Nephron (organoid): ENCODE results near the gene AKIRIN2.
A peak's percentile ranks its signal among the peaks of the same experiment; 100 is the strongest.

Source experiments
- H3K27ac Mint-ChIP-seq, 3 experiments: 2 replicates each; pipeline ENCODE4 v1.8.0; 2020; ENCODE audit warnings: mixed read lengths in 3 of 3, mild to moderate bottlenecking in 2 of 3, moderate library complexity in 1 of 3
- H3K27me3 Mint-ChIP-seq: 2 replicates; pipeline ENCODE4 v1.8.0; 2021; ENCODE audit warnings: low read depth, mild to moderate bottlenecking, moderate library complexity, mixed read lengths
- H3K36me3 Mint-ChIP-seq: 2 replicates; pipeline ENCODE4 v1.8.0; 2020; ENCODE audit warnings: low read depth, mixed read lengths
- H3K4me1 Mint-ChIP-seq: 2 replicates; pipeline ENCODE4 v1.8.0; 2020; ENCODE audit warnings: mixed read lengths
- H3K4me3 Mint-ChIP-seq, 3 experiments: 2 replicates each; pipeline ENCODE4 v1.8.0; 2020; ENCODE audit warnings: mild to moderate bottlenecking in 3 of 3, mixed read lengths in 3 of 3, moderate library complexity in 2 of 3
- H3K9me3 Mint-ChIP-seq: 2 replicates; pipeline ENCODE4 v1.8.0; 2020; ENCODE audit warnings: mixed read lengths
- TF ChIP-seq, protein P1 (sequence below), 3 experiments: fragments of 200-600 bp; sonication (generic); IDR thresholded peaks; one replicate each; pipeline ENCODE4 v1.5.0; 2021; ENCODE audit warnings: antibody characterized with exemption in 3 of 3; ENCODE audit not compliant: unreplicated experiment in 3 of 3

The AKIRIN2 gene

DNA sequence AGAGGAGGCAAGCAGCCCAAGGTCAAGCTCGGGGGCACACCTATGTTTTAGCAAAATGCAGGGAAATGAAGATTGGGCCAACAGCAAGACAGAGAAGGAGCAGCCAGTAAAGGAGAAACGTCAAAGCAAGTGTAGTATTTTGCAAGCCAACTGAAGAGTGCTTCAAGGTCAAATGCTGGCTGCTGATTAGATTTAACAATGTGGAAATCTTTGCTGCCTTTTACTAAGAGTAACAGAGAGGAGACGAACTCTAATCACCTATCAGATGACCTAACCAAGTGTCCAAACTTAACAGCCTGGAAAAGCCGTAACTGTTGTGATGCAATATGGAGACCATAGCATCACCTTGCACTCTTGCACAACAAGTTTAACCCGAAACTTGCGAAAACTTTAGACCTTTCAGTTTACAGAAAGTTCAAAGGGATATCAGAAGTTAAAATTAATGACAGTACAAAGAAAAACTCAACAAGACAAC is 30.4 kb downstream of the AKIRIN2 start:
- Mint-ChIP-seq H3K4me3 (no peak overlapping the region), H3K27ac (peak overlapping the region in 2 of 3 experiments; percentile 39 to 75), H3K9me3 (no peaks in the 10 kb centered on the region), H3K27me3 (no peaks in the 10 kb centered on the region), H3K36me3 (peaks cover 67% of the 10 kb centered on the region), H3K4me1 (peaks cover 7% of the 10 kb centered on the region)
- TF ChIP-seq, protein P1, sequence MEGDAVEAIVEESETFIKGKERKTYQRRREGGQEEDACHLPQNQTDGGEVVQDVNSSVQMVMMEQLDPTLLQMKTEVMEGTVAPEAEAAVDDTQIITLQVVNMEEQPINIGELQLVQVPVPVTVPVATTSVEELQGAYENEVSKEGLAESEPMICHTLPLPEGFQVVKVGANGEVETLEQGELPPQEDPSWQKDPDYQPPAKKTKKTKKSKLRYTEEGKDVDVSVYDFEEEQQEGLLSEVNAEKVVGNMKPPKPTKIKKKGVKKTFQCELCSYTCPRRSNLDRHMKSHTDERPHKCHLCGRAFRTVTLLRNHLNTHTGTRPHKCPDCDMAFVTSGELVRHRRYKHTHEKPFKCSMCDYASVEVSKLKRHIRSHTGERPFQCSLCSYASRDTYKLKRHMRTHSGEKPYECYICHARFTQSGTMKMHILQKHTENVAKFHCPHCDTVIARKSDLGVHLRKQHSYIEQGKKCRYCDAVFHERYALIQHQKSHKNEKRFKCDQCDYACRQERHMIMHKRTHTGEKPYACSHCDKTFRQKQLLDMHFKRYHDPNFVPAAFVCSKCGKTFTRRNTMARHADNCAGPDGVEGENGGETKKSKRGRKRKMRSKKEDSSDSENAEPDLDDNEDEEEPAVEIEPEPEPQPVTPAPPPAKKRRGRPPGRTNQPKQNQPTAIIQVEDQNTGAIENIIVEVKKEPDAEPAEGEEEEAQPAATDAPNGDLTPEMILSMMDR (IDR thresholded peaks at IDR 0.05; ENCODE audit: unreplicated experiment in 3 of 3): no peak

DNA sequence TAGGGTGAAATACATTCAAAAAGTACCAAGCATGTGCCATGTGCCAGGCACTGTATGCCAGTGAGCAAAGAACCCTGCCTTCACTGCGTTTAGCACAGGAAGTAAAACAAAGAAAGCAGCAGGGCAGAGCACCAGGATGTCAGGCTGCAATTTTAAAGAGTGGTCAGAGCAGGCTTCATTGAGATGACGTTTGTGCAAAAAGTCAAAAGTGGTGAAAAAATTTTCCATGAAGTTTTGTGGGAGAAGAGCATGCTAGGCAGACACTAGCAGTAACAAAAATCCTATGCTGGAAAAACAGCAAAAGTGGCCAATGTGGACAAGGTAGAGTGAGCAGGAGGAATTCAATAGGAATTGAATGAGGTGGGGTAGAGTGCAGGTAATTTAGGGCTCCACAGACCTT is 31.3 kb downstream of the AKIRIN2 start:
- Mint-ChIP-seq H3K36me3 (peaks cover 60% of the 10 kb centered on the region), H3K4me3 (no peak overlapping the region), H3K9me3 (no peaks in the 10 kb centered on the region), H3K27me3 (no peaks in the 10 kb centered on the region), H3K27ac (peak overlapping the region; percentile 39 to 75 (median 73)), H3K4me1 (peaks cover 7% of the 10 kb centered on the region)
- TF ChIP-seq, protein P1 (IDR thresholded peaks at IDR 0.05; ENCODE audit: unreplicated experiment in 3 of 3): no peak

DNA sequence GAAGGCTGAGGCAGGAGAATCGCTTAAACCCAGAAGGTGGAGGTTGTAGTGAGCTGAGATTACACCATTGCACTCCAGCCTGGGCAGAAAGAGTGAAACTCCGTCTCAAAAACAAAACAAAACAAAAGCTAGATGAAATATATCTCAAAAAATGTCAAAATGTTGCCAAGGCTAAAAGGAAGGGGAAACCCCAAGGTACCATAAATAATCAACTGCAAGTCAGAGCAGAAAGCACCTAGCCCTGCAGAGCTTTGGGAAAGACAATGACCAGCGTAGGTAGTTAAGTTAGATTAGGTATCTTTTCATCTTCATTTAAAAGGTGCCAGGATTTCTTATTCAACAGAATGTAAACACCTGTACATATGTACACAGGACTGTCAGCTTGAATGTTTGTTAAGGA is 33.0 kb downstream of the AKIRIN2 start:
- H3K36me3 Mint-ChIP-seq: peaks cover 48% of the 10 kb centered on the region
- TF ChIP-seq, protein P1 (IDR thresholded peaks at IDR 0.05; ENCODE audit: unreplicated experiment in 3 of 3): no peak
- H3K27me3 Mint-ChIP-seq: no peaks in the 10 kb centered on the region
- H3K4me3 Mint-ChIP-seq: no peak overlapping the region
- H3K9me3 Mint-ChIP-seq: no peaks in the 10 kb centered on the region
- H3K27ac Mint-ChIP-seq: peak overlapping the region in 1 of 3 experiments; percentile 28
- H3K4me1 Mint-ChIP-seq: peaks cover 13% of the 10 kb centered on the region

DNA sequence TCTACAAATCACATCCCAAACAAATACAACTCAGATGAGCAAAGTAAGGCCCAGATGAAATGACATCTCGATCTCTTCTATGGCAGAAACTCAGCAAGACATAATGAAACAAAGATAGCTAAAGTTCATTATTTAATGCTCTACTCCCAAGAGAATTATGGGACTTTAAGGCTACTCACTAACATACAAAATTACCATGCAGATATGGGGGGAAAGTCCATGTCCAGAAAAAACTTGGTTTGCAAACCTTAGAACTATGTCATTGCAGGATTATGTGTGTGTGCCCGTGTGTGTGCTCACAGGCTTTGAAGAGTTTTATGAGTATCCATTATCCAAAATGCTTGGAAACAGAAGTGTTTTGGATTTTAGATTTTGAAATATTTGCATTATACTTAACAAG is 34.0 kb downstream of the AKIRIN2 start:
- H3K36me3 Mint-ChIP-seq: peaks cover 53% of the 10 kb centered on the region
- no peaks in the 10 kb centered on the region for H3K9me3 Mint-ChIP-seq
- TF ChIP-seq, protein P1 (IDR thresholded peaks at IDR 0.05; ENCODE audit: unreplicated experiment in 3 of 3): no peak
- peaks cover 22% of the 10 kb centered on the region for H3K4me1 Mint-ChIP-seq
- H3K27ac Mint-ChIP-seq: peak overlapping the region; percentile 43 to 61 (median 57)
- no peaks in the 10 kb centered on the region for H3K27me3 Mint-ChIP-seq
- no peak overlapping the region for H3K4me3 Mint-ChIP-seq

DNA sequence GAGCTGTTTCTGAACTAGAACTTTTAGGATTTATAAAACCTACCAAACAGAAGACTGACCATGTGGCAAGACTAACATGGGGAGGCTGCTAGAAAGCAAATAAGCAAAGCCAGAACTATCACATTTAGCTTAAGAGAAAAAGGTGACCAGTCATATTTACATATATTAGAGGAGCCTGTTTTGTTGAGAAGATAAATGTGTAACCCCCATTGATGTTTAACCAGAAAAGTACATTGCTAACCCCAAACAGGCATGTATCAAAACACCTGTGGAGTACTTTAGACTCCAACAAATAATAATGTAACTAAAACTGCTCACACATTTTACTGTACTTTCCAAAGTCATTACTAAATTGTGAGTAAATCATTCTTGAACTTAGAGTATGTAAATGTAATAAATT is 35.0 kb downstream of the AKIRIN2 start:
- Mint-ChIP-seq H3K36me3 (peaks cover 46% of the 10 kb centered on the region), H3K27me3 (no peaks in the 10 kb centered on the region), H3K4me1 (peaks cover 24% of the 10 kb centered on the region), H3K4me3 (no peak overlapping the region), H3K27ac (peak overlapping the region; percentile 9 to 77 (median 61)), H3K9me3 (no peaks in the 10 kb centered on the region)
- TF ChIP-seq, protein P1 (IDR thresholded peaks at IDR 0.05; ENCODE audit: unreplicated experiment in 3 of 3): no peak

DNA sequence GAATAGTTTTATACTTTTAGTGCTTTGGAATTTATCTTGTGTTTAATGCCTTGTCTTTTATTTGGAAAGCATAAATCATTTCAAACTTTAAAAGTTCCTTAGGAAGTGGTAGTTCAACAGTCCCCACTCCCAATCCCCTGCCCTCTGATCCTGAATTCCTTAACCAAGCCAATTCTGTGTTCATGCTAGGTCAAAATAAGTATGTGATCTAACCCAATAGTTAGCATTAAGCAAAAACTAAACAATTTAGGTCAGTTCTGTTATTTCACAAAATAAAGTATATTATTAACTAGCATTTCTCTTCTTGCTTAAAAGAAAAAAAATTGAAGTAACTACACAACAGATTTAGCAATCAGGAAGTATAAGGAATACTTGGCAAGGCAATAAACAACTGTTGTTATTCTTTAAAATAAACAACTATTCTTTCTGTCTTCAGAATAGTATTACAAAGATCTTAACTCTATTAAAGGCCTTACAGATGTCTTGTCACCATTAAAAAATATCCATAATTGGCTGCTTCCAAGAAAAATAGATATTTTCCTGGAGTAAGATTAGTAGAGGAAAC is 37.0 kb downstream of the AKIRIN2 start:
- Mint-ChIP-seq H3K27ac (peak overlapping the region; percentile 56 to 76 (median 61)), H3K36me3 (peaks cover 48% of the 10 kb centered on the region), H3K4me3 (no peak overlapping the region), H3K4me1 (peaks cover 24% of the 10 kb centered on the region), H3K9me3 (no peaks in the 10 kb centered on the region), H3K27me3 (no peaks in the 10 kb centered on the region)
- TF ChIP-seq, protein P1 (IDR thresholded peaks at IDR 0.05; ENCODE audit: unreplicated experiment in 3 of 3): no peak
